Retinal pigment epithelial cell (primary cell): ENCODE results near the gene SRC.
A peak's percentile ranks its signal among the peaks of the same experiment; 100 is the strongest.
"Not testable (repeated sequence)": the region's sequence is repeated elsewhere in the genome, so short reads cannot be mapped to it uniquely, and the experiment has no call there.

Source experiments
- DNase-seq: peaks from one replicate; pipeline ENCODE4 v3.0.0-alpha.2; 2010; ENCODE audit warnings: low read depth
- H3K4me3 ChIP-seq: 2 replicates; pipeline ENCODE4 v1.5.1; 2011; ENCODE audit warnings: mild to moderate bottlenecking, low read length, control low read depth, moderate library complexity
- CTCF ChIP-seq: conservative IDR thresholded peaks from 2 replicates; pipeline ENCODE4 v1.5.1; 2011; ENCODE audit warnings: low read depth, low read length, control low read depth, inconsistent platforms

Gene SRC

GRCh38 chr20:37337208-37337991, 8.5 kb upstream of the SRC start:
- no peak for DNase-seq
- H3K4me3 ChIP-seq = no peak overlapping the region
- no peak for TF ChIP-seq CTCF

DNA sequence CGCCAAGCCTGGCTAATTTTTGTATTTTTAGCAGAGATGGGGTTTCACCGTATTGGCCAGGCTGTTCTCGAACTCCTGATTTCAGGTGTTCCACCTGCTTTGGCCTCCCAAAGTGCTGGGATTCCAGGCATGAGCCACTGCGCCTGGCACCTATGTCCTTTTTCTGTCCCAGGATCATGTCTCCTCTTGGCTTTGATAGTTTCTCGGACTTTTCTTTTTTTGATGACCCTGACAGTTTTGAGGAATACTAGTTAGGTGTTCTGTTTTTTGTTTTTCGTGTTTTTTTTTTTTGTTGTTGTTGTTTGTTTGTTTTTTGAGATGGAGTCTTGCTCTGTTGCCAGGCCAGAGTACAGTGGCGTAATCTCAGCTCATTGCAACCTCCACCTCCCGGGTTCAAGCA, 7.6 kb upstream of the SRC start:
- DNase-seq, H3K4me3 ChIP-seq: not testable (repeated sequence)

DNA sequence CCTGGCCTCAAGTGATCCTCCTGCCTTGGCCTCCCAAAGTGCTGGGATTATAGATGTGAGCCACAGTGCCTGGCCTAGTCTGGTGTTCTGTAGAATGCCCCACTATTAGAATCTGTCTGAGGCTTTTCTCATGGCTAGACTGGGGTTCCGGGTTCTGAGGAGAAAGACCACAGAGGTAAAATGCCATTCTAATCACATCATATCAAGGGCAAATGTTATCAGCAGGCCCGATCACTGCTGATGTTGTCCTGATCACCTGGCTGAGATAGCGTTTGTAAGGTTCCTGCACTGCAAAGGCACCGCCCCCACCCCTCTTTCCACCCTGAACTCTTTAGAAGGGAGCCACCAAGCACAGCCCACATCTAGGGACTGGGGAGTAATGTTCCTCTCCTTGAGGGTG, 6.7 kb upstream of the SRC start:
- no peak overlapping the region for H3K4me3 ChIP-seq
- no peak for DNase-seq
- no peak for TF ChIP-seq CTCF

DNA sequence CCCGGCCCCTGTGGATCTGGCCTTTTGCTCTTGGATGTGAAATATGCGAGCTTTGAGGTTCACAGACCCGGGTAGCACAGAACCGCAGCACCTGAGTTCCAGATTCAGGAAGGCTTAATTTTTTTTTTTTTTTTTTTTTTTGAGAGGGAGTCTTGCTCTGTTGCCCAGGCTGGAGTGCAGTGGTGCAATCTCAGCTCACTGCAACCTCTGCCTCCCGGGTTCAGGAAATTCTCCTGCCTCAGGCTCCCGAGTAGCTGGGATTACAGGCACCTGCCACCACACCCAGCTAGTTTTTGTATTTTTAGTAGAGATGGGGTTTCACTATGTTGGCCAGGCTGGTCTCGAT, 6.2 kb upstream of the SRC start:
- not testable (repeated sequence) for DNase-seq, H3K4me3 ChIP-seq

- no peak for TF ChIP-seq CTCF
- DNase-seq = no peak
These were observed 4.9 kb upstream of the SRC start for GRCh38 chr20:37340998-37341397.

GRCh38 chr20:37341632-37342031, 4.3 kb upstream of the SRC start:
- no peak for TF ChIP-seq CTCF
- DNase-seq = no peak
- no peak overlapping the region for H3K4me3 ChIP-seq

More at GRCh38 chr20:37340998-37341397, 4.9 kb upstream of the SRC start:
- no peak overlapping the region for H3K4me3 ChIP-seq

GRCh38 chr20:37342231-37343177, 3.4 kb upstream of the SRC start:
- DNase-seq = no peak
- TF ChIP-seq CTCF = peak; percentile 13
- H3K4me3 ChIP-seq = no peak overlapping the region
